LNCaP clone FGC (cell line): ENCODE data around the gene SND1.

Experiments used
- DNase-seq: peaks from one replicate; pipeline ENCODE4 v3.0.0-alpha.2; 2011; ENCODE audit warnings: low read depth
- H3K4me3 ChIP-seq: 2 replicates; pipeline ENCODE4 v1.5.1; 2011; ENCODE audit warnings: mild to moderate bottlenecking, low read depth, low read length, control low read depth
- CTCF ChIP-seq: IDR thresholded peaks from 2 replicates; pipeline ENCODE4 v1.5.1; 2012; ENCODE audit warnings: mild to moderate bottlenecking; ENCODE audit not compliant: control insufficient read depth, insufficient read depth; ENCODE audit errors: extremely low read depth

SND1 gene

GRCh38 chr7:128060018-128060417, 408.0 kb downstream of the SND1 start:
- TF ChIP-seq CTCF = no peak
- no peak overlapping the region for H3K4me3 ChIP-seq
- DNase-seq = no peak

- TF ChIP-seq CTCF = no peak
- H3K4me3 ChIP-seq = no peak overlapping the region
- no peak for DNase-seq
Measured at GRCh38 chr7:128063088-128063487, 411.1 kb downstream of the SND1 start.

- DNase-seq = peak; percentile 21
- TF ChIP-seq CTCF = no peak
- H3K4me3 ChIP-seq = no peak overlapping the region
Measured at GRCh38 chr7:128065872-128066271, 413.9 kb downstream of the SND1 start.

- H3K4me3 ChIP-seq = no peak overlapping the region
- no peak for DNase-seq
- TF ChIP-seq CTCF = no peak
Measured at GRCh38 chr7:128066395-128066794, 414.4 kb downstream of the SND1 start.

GRCh38 chr7:128066858-128067257, 414.9 kb downstream of the SND1 start:
- no peak overlapping the region for H3K4me3 ChIP-seq
- no peak for DNase-seq
- no peak for TF ChIP-seq CTCF

- no peak for TF ChIP-seq CTCF
- no peak for DNase-seq
Measured at GRCh38 chr7:128067983-128068382, 416.0 kb downstream of the SND1 start.

GRCh38 chr7:128068785-128069184, 416.8 kb downstream of the SND1 start:
- TF ChIP-seq CTCF = no peak
- no peak overlapping the region for H3K4me3 ChIP-seq
- DNase-seq = no peak

More at GRCh38 chr7:128067983-128068382, 416.0 kb downstream of the SND1 start:
- H3K4me3 ChIP-seq = no peak overlapping the region
